Endothelial cell of umbilical vein (primary cell): ENCODE results near the gene ZNF10. TPM values are rescaled to one million over a fixed set of nuclear protein-coding genes. Genes with fewer than 3 reads are reported as not detected.

Source experiments
- Bru-seq: library from RNA; stranded (reverse); fragments of 400-500 nt; gene quantifications from one replicate; lab custom pipeline; 2021; lab: Mats Ljungman, UMichigan
- BruChase-seq, 2 experiments: library from RNA; stranded (reverse); fragments of 400-500 nt; gene quantifications; one replicate each; lab custom pipeline; 2021; lab: Mats Ljungman, UMichigan
- BruUV-seq: library from RNA; stranded (reverse); fragments of 400-500 nt; replicated peaks from 2 replicates; lab custom pipeline; 2021; lab: Mats Ljungman, UMichigan
- CTCF ChIA-PET: fragments of 300-600, 350-600 bp; sonication (Branson Sonifier 250); formaldehyde crosslinking; loops from one replicate; lab custom pipeline; 2021; ENCODE audit warnings: antibody characterized with exemption, inconsistent platforms; lab: Charles Lee
- POLR2A ChIA-PET: fragments of 300-600, 350-600 bp; sonication (Branson Sonifier 250); formaldehyde crosslinking; loops from one replicate; lab custom pipeline; 2021; ENCODE audit warnings: antibody characterized with exemption, inconsistent platforms; lab: Charles Lee
- DNase-seq: peaks from one replicate; pipeline ENCODE4 v3.0.0-alpha.2; 2011; ENCODE audit warnings: low read depth, low spot score
- FAIRE-seq: peaks from 2 replicates; lab custom pipeline; 2011; peaks lifted over from hg19 to GRCh38; lab: Jason Lieb, UNC
- H2AFZ ChIP-seq: 2 replicates; pipeline ENCODE4 v1.6.0; 2012; ENCODE audit warnings: low read depth, low read length, control low read depth, inconsistent platforms
- H3K27ac ChIP-seq: 2 replicates; pipeline ENCODE4 v1.5.1; 2011; ENCODE audit warnings: low read depth, mild to moderate bottlenecking, control low read depth, low read length, moderate library complexity; ENCODE audit not compliant: insufficient read depth
- H3K27me3 ChIP-seq, 2 experiments: 2 replicates each; pipeline versions ENCODE4 v1.6.0 to v1.6.1; 2011; ENCODE audit warnings: low read length in 2 of 2, mixed read lengths in 1 of 2; ENCODE audit not compliant: control insufficient read depth in 2 of 2, insufficient read depth in 2 of 2
- H3K36me3 ChIP-seq, 2 experiments: 2 replicates in 1 of 2; 3 replicates in 1 of 2; pipeline ENCODE4 v1.5.1; 2011; ENCODE audit warnings: low read length in 2 of 2, mild to moderate bottlenecking in 1 of 2, moderate library complexity in 1 of 2; ENCODE audit not compliant: control insufficient read depth in 2 of 2, insufficient read depth in 2 of 2; ENCODE audit errors: extremely low read depth in 1 of 2
- H3K4me1 ChIP-seq: 3 replicates; pipeline ENCODE4 v1.5.1; 2011; ENCODE audit warnings: mild to moderate bottlenecking, low read length; ENCODE audit not compliant: control insufficient read depth, insufficient read depth; ENCODE audit errors: extremely low read depth
- H3K4me2 ChIP-seq: 2 replicates; pipeline ENCODE4 v1.6.1; 2011; ENCODE audit warnings: low read length, control low read depth, mixed read lengths; ENCODE audit not compliant: insufficient read depth
- H3K4me3 ChIP-seq, 3 experiments: fragments of 200-600 bp in 1 of 3; sonication (generic), shearing (Covaris generic) in 1 of 3; replicated peaks in 1 of 3; 2 replicates each; pipeline ENCODE4 v1.5.1; 2011 to 2016; ENCODE audit warnings: control low read depth in 3 of 3, low read length in 3 of 3, mild to moderate bottlenecking in 2 of 3, inconsistent platforms in 1 of 3, low read depth in 1 of 3, moderate library complexity in 1 of 3; ENCODE audit not compliant: insufficient read depth in 1 of 3
- H3K79me2 ChIP-seq: 2 replicates; pipeline ENCODE4 v1.6.0; 2012; ENCODE audit warnings: low read length, inconsistent platforms; ENCODE audit not compliant: control insufficient read depth, insufficient read depth
- H3K9ac ChIP-seq: replicated peaks from 2 replicates; pipeline ENCODE3; 2011; ENCODE audit warnings: low read length, control low read depth; ENCODE audit not compliant: insufficient read depth; ENCODE audit errors: extremely low read depth
- H3K9me1 ChIP-seq: replicated peaks from 3 replicates; pipeline ENCODE4 v1.6.0; 2011; ENCODE audit warnings: mild to moderate bottlenecking, low read length; ENCODE audit not compliant: control insufficient read depth, insufficient read depth; ENCODE audit errors: extremely low read depth
- H3K9me3 ChIP-seq: replicated peaks from 2 replicates; pipeline ENCODE4 v1.5.1; 2012; ENCODE audit warnings: low read length, inconsistent platforms; ENCODE audit not compliant: control insufficient read depth, insufficient read depth
- H4K20me1 ChIP-seq: replicated peaks from 2 replicates; pipeline ENCODE3; 2011; ENCODE audit warnings: mild to moderate bottlenecking, low read length; ENCODE audit not compliant: control insufficient read depth, insufficient read depth; ENCODE audit errors: extremely low read depth
- FOS ChIP-seq: IDR thresholded peaks from 2 replicates; pipeline ENCODE4 v1.6.1; 2011; ENCODE audit warnings: mild to moderate bottlenecking, low read length, moderate library complexity, borderline replicate concordance; ENCODE audit not compliant: insufficient read depth
- MYC ChIP-seq: IDR thresholded peaks from one replicate; pipeline ENCODE4 v1.6.1; 2011; ENCODE audit warnings: mild to moderate bottlenecking, low read depth, low read length
- POLR2A ChIP-seq: IDR thresholded peaks from 2 replicates; pipeline ENCODE4 v1.6.1; 2012; ENCODE audit warnings: low read depth, mild to moderate bottlenecking, control low read depth, low read length
- POLR2AphosphoS5 ChIP-seq: IDR thresholded peaks from 2 replicates; pipeline ENCODE4 v1.6.1; 2012; ENCODE audit warnings: low read depth, mild to moderate bottlenecking, control low read depth, low read length, moderate library complexity; ENCODE audit not compliant: insufficient read depth
- dilution Hi-C: fragments of 300-500 bp; cut with MboI; formaldehyde crosslinking; loops from one replicate; pipeline ENCODE4 v1.15.0; 2019; ENCODE audit warnings: low sequenced_read_pairs; ENCODE audit not compliant: extremely low pct_ligation_motif_present
- intact Hi-C: fragments of 100-400 bp; cut with micrococcal nuclease; formaldehyde crosslinking; loops from one replicate; pipeline ENCODE4 v1.10.0; 2022
- long read RNA-seq: library from polyadenylated mRNA; stranded (forward); transcript quantifications from one replicate; pipeline ENCODE4 v2.0.0, GENCODE V29; 2021
- polyA minus RNA-seq, 3 experiments: library from RNA; depleted of rRNA, polyadenylated mRNA; stranded (reverse); fragments of >200 nt; gene quantifications; 1 replicate in 1 of 3; 2 replicates in 2 of 3; pipeline ENCODE4 v1.2.3, GENCODE V29; 2011
- polyA plus RNA-seq, 4 experiments: library from polyadenylated mRNA; depleted of rRNA in 3 of 4; stranded (reverse) in 3 of 4; unstranded in 1 of 4; fragments of >200 nt; gene quantifications; 2 replicates each; pipeline versions ENCODE4 v1.2.1 to v1.2.3, GENCODE V29; 2011 to 2012; ENCODE audit warnings: missing spikeins in 1 of 4
- total RNA-seq: library from RNA; stranded (reverse); gene quantifications from 2 replicates; pipeline ENCODE4 v1.2.3, GENCODE V29; 2021
- TF ChIP-seq, protein P1 (sequence below): IDR thresholded peaks from 2 replicates; pipeline ENCODE4 v1.6.1; 2011; ENCODE audit not compliant: insufficient read depth, insufficient read length

Gene ZNF10
- total RNA-seq: 4.4 and 5.8 TPM in 2 replicates
- 1.6 and 3.7 TPM in 2 replicates for polyA plus RNA-seq
- polyA plus RNA-seq (2011; cell fraction: cytosol; rRNA removed): 0.90 and 1.6 TPM in 2 replicates
- polyA plus RNA-seq (2011; cell fraction: nucleus; rRNA removed): 13.3 and 18.3 TPM in 2 replicates
- polyA plus RNA-seq (2012): 3.8 and 4.3 TPM in 2 replicates
- polyA minus RNA-seq: 11.7 and 14.7 TPM in 2 replicates
- polyA minus RNA-seq (2011; cell fraction: cytosol; rRNA and poly(A)+ RNA removed): 1.3 TPM
- polyA minus RNA-seq (2011; cell fraction: nucleus; rRNA and poly(A)+ RNA removed): 17.1 and 21.0 TPM in 2 replicates
- Bru-seq, nascent RNA: percentile 48 among the genes with signal in this experiment
- BruChase-seq, experiment 1, labeled RNA remaining after a 6-hour chase: percentile 47 among the genes with signal in this experiment
- BruChase-seq, experiment 2, labeled RNA remaining after a 2-hour chase: percentile 60 among the genes with signal in this experiment
- long read RNA-seq, partial matches to known transcripts: 0 of 2 reads
- long read RNA-seq, other reads (novel, unspliced or antisense): 2 of 2 reads

- H3K9me1 ChIP-seq: no peaks in the 10 kb centered on the region
- no TSS peak for BruUV-seq
- no peaks in the 10 kb centered on the region for H3K79me2 ChIP-seq
- TF ChIP-seq POLR2AphosphoS5: peak; percentile 61
- TF ChIP-seq POLR2A: peak; percentile 79
- TF ChIP-seq FOS: peak; percentile 13
- TF ChIP-seq MYC: no peak
- TF ChIP-seq, protein P1, sequence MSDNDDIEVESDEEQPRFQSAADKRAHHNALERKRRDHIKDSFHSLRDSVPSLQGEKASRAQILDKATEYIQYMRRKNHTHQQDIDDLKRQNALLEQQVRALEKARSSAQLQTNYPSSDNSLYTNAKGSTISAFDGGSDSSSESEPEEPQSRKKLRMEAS: peak; percentile 71
- ChIA-PET POLR2A (interaction anchor here (0.9 to 1.1 kb wide), 2 partner anchors 13 to 50 kb away, joined by 3 to 11 read pairs; no protein-coding TSS in a partner anchor), CTCF (interaction anchor here (1.3 to 3.5 kb wide), 2 partner anchors 50 to 51 kb away, joined by 4 to 13 read pairs; partner anchors contain the start of gene ZNF268)
- H2AFZ ChIP-seq: peak within 1 kb of the TSS; percentile 94
- intact Hi-C loops (loop anchor here (1.0 kb wide), 4 partner anchors 50 to 144 kb away; partner anchors contain the start of genes ZNF140, ZNF26, ZNF268 and ZNF84), dilution Hi-C loops (no loop called here)
- peak within 1 kb of the TSS; percentile 85 for H3K4me2 ChIP-seq
- peaks cover 0 to under 1% of the 10 kb centered on the region in 2 experiments for H3K36me3 ChIP-seq
- no peaks in the 10 kb centered on the region for H3K27me3 ChIP-seq
- peak within 1 kb of the TSS; percentile 86 for H3K27ac ChIP-seq
- no peaks in the 10 kb centered on the region for H3K4me1 ChIP-seq
- peak within 1 kb of the TSS; percentile 62 to 88 (median 87) for H3K4me3 ChIP-seq
- H3K9me3 ChIP-seq: peaks cover 6% of the 10 kb centered on the region
- H4K20me1 ChIP-seq: no peaks in the 10 kb centered on the region
- DNase-seq (peak; percentile 99), FAIRE-seq (peak; percentile 95)
- H3K9ac ChIP-seq: peak within 1 kb of the TSS; percentile 86
Measured at GRCh38 chr12:133130038-133130807, at the start of gene ZNF10, which contains the start of gene ZNF891. ZNF10 (plus strand) TSS chr12:133130627; CDS start chr12:133144493, 13,866 bp downstream. ZNF891 (minus strand) TSS chr12:133130274; CDS start chr12:133121918, 8,356 bp downstream.
